ENCODE measurements around the gene PRTN3. TPM values are rescaled to one million over a fixed set of nuclear protein-coding genes. Genes with fewer than 3 reads are reported as not detected.
"Not testable (repeated sequence)": the region's sequence is repeated elsewhere in the genome, so short reads cannot be mapped to it uniquely, and the experiment has no call there.

Gene PRTN3
- total RNA-seq, 1 donor from 2014 or later: not detected

GRCh38 chr19:829129-829758, 11.6 kb upstream of the PRTN3 start:
- Mint-ChIP-seq H3K36me3 (ENCODE audit: unreplicated experiment) (no peaks in the 10 kb centered on the region), H3K9me3 (ENCODE audit: unreplicated experiment) (no peaks in the 10 kb centered on the region), H3K27me3 (ENCODE audit: unreplicated experiment) (peaks cover under 1% of the 10 kb centered on the region), H3K4me3 (ENCODE audit: unreplicated experiment) (no peak overlapping the region), H3K27ac (ENCODE audit: unreplicated experiment) (no peak overlapping the region), H3K4me1 (ENCODE audit: low read depth, unreplicated experiment) (no peaks in the 10 kb centered on the region)
- no peak for TF ChIP-seq CTCF (IDR thresholded peaks at IDR 0.05; ENCODE audit: partially characterized antibody, unreplicated experiment)
- no peak for DNase-seq

GRCh38 chr19:831407-832369, 9.1 kb upstream of the PRTN3 start:
- H3K4me3 Mint-ChIP-seq (ENCODE audit: unreplicated experiment): no peak overlapping the region
- H3K27me3 Mint-ChIP-seq (ENCODE audit: unreplicated experiment): peaks cover 7% of the 10 kb centered on the region
- peaks cover 3% of the 10 kb centered on the region for H3K9me3 Mint-ChIP-seq (ENCODE audit: unreplicated experiment)
- TF ChIP-seq CTCF (IDR thresholded peaks at IDR 0.05; ENCODE audit: partially characterized antibody, unreplicated experiment): no peak
- no peaks in the 10 kb centered on the region for H3K4me1 Mint-ChIP-seq (ENCODE audit: low read depth, unreplicated experiment)
- H3K36me3 Mint-ChIP-seq (ENCODE audit: unreplicated experiment): no peaks in the 10 kb centered on the region
- DNase-seq: no peak
- H3K27ac Mint-ChIP-seq (ENCODE audit: unreplicated experiment): no peak overlapping the region

- H3K4me1 Mint-ChIP-seq (ENCODE audit: low read depth, unreplicated experiment): no peaks in the 10 kb centered on the region
- H3K9me3 Mint-ChIP-seq (ENCODE audit: unreplicated experiment): peaks cover 3% of the 10 kb centered on the region
- no peak for TF ChIP-seq CTCF (IDR thresholded peaks at IDR 0.05; ENCODE audit: partially characterized antibody, unreplicated experiment)
- no peak overlapping the region for H3K27ac Mint-ChIP-seq (ENCODE audit: unreplicated experiment)
- H3K27me3 Mint-ChIP-seq (ENCODE audit: unreplicated experiment): peaks cover 7% of the 10 kb centered on the region
- no peak overlapping the region for H3K4me3 Mint-ChIP-seq (ENCODE audit: unreplicated experiment)
- DNase-seq: no peak
- no peaks in the 10 kb centered on the region for H3K36me3 Mint-ChIP-seq (ENCODE audit: unreplicated experiment)
These were observed 6.6 kb upstream of the PRTN3 start for GRCh38 chr19:834216-834615.

GRCh38 chr19:835210-835810, 5.5 kb upstream of the PRTN3 start:
- TF ChIP-seq CTCF (IDR thresholded peaks at IDR 0.05; ENCODE audit: partially characterized antibody, unreplicated experiment): no peak
- Mint-ChIP-seq H3K9me3 (ENCODE audit: unreplicated experiment) (peaks cover 3% of the 10 kb centered on the region), H3K4me1 (ENCODE audit: low read depth, unreplicated experiment) (no peaks in the 10 kb centered on the region), H3K27ac (ENCODE audit: unreplicated experiment) (no peak overlapping the region), H3K4me3 (ENCODE audit: unreplicated experiment) (no peak overlapping the region), H3K27me3 (ENCODE audit: unreplicated experiment) (peaks cover 7% of the 10 kb centered on the region), H3K36me3 (ENCODE audit: unreplicated experiment) (no peaks in the 10 kb centered on the region)
- peak; percentile 61 for DNase-seq

- H3K27me3 Mint-ChIP-seq (ENCODE audit: unreplicated experiment): peaks cover 15% of the 10 kb centered on the region
- not testable (repeated sequence) for H3K9me3 Mint-ChIP-seq (ENCODE audit: unreplicated experiment); H3K36me3 Mint-ChIP-seq (ENCODE audit: unreplicated experiment); H3K27ac Mint-ChIP-seq (ENCODE audit: unreplicated experiment); DNase-seq; H3K4me1 Mint-ChIP-seq (ENCODE audit: low read depth, unreplicated experiment); H3K4me3 Mint-ChIP-seq (ENCODE audit: unreplicated experiment)
These were observed 2.0 kb downstream of the PRTN3 start for GRCh38 chr19:842802-843179.

Measured in glutamatergic neuron (in vitro differentiated cells).